ENCODE measurements around the gene FOXO1. TPM values are rescaled to one million over a fixed set of nuclear protein-coding genes. Genes with fewer than 3 reads are reported as not detected.

Gene FOXO1
- total RNA-seq, 1 donor from 2014 or later = 65.8 TPM

DNA sequence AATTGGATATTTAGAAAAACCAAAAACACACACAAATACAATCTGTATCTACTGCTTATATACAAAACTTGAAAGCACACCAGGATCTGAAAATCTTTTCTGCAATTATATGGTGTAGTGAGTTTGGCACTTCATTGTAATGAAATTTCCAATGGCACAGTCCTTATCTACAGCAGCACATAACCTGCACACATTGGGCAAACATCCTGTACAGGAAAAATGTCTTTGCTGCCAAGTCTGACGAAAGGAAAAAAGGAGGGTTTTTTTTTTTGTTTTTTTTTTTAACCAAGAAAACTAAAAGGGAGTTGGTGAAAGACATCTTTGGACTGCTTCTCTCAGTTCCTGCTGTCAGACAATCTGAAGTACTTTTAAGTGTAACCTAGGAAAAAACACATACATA, 107.8 kb downstream of the FOXO1 start:
- TF ChIP-seq, protein P1, sequence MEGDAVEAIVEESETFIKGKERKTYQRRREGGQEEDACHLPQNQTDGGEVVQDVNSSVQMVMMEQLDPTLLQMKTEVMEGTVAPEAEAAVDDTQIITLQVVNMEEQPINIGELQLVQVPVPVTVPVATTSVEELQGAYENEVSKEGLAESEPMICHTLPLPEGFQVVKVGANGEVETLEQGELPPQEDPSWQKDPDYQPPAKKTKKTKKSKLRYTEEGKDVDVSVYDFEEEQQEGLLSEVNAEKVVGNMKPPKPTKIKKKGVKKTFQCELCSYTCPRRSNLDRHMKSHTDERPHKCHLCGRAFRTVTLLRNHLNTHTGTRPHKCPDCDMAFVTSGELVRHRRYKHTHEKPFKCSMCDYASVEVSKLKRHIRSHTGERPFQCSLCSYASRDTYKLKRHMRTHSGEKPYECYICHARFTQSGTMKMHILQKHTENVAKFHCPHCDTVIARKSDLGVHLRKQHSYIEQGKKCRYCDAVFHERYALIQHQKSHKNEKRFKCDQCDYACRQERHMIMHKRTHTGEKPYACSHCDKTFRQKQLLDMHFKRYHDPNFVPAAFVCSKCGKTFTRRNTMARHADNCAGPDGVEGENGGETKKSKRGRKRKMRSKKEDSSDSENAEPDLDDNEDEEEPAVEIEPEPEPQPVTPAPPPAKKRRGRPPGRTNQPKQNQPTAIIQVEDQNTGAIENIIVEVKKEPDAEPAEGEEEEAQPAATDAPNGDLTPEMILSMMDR (IDR thresholded peaks at IDR 0.05; ENCODE audit: unreplicated experiment) = no peak
- peak overlapping the region; percentile 92 for H3K27ac Mint-ChIP-seq (ENCODE audit: unreplicated experiment)
- peaks cover 40% of the 10 kb centered on the region for H3K36me3 Mint-ChIP-seq (ENCODE audit: low read depth, unreplicated experiment)
- H3K4me3 Mint-ChIP-seq (ENCODE audit: unreplicated experiment) = peak overlapping the region; percentile 24
- no peak for DNase-seq (ENCODE audit: low spot score)
- no peaks in the 10 kb centered on the region for H3K9me3 Mint-ChIP-seq (ENCODE audit: unreplicated experiment)
- peaks cover 71% of the 10 kb centered on the region for H3K4me1 Mint-ChIP-seq (ENCODE audit: unreplicated experiment)
- peaks cover 10% of the 10 kb centered on the region for H3K27me3 Mint-ChIP-seq (ENCODE audit: unreplicated experiment)

DNA sequence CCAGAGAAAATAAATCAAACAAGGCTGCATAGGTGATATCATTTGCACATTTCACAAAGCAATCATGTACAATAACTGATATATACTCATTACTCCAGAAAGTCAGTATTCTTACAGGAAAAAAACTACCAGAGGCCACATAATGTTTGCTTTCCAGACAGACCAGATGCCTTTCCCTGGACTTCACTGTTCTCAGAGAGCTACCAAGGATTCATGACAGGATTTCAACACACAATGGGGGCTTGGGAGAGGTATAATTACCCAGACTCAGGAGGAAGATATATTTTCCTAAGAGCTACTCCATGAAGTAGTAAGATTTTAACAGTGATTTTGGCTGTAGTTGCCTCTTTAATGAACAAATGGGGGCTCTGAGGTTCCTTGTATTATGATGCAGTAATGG, 110.0 kb downstream of the FOXO1 start:
- DNase-seq (ENCODE audit: low spot score) = no peak
- Mint-ChIP-seq H3K4me1 (ENCODE audit: unreplicated experiment) (peaks cover 75% of the 10 kb centered on the region), H3K36me3 (ENCODE audit: low read depth, unreplicated experiment) (peaks cover 44% of the 10 kb centered on the region), H3K27me3 (ENCODE audit: unreplicated experiment) (peaks cover 13% of the 10 kb centered on the region), H3K27ac (ENCODE audit: unreplicated experiment) (no peak overlapping the region), H3K4me3 (ENCODE audit: unreplicated experiment) (no peak overlapping the region), H3K9me3 (ENCODE audit: unreplicated experiment) (no peaks in the 10 kb centered on the region)
- TF ChIP-seq, protein P1 (IDR thresholded peaks at IDR 0.05; ENCODE audit: unreplicated experiment) = no peak

DNA sequence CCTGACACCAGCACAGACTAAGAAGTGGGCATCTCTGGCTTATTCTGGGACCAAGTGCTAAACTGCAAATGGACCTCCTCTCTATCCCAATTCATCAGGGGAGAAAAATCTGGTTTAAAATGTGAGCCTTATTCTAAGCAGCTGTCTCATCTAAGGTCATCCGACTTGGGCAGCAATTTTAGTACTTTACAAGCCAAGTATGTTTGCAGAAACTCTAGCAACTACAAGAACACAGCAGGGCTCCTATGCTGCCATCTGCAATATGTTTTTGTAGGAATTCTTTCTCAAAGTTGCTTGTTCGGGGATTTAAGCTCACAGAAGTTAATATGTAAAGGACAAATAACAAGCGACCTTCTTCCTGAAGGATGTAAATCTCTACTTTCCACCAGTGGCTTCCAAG, 113.1 kb downstream of the FOXO1 start:
- Mint-ChIP-seq H3K36me3 (ENCODE audit: low read depth, unreplicated experiment) (peaks cover 22% of the 10 kb centered on the region), H3K4me1 (ENCODE audit: unreplicated experiment) (peaks cover 51% of the 10 kb centered on the region), H3K27me3 (ENCODE audit: unreplicated experiment) (peaks cover 10% of the 10 kb centered on the region), H3K27ac (ENCODE audit: unreplicated experiment) (peak overlapping the region; percentile 27), H3K4me3 (ENCODE audit: unreplicated experiment) (no peak overlapping the region), H3K9me3 (ENCODE audit: unreplicated experiment) (no peaks in the 10 kb centered on the region)
- TF ChIP-seq, protein P1 (IDR thresholded peaks at IDR 0.05; ENCODE audit: unreplicated experiment) = no peak
- DNase-seq (ENCODE audit: low spot score) = no peak

DNA sequence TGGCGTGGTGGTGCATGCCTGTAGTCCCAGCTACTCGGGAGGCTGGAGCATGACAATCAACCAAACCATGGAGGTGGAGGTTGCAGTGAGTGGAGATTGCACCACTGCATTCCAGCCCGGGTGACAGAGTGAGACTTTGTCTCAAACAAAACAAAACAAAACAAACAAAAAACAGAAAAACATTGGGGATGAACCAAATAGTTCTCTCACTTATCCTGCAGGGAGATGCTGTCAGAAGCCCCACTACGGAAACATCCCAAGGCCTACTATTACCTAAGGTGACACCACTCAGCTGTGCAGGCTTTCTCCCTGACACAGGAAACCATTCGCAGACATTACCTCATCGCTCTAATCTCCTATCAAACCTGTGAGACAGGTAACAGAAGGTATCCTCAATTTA, 113.5 kb downstream of the FOXO1 start:
- Mint-ChIP-seq H3K4me3 (ENCODE audit: unreplicated experiment) (no peak overlapping the region), H3K4me1 (ENCODE audit: unreplicated experiment) (peaks cover 51% of the 10 kb centered on the region), H3K27me3 (ENCODE audit: unreplicated experiment) (peaks cover 10% of the 10 kb centered on the region), H3K27ac (ENCODE audit: unreplicated experiment) (no peak overlapping the region), H3K36me3 (ENCODE audit: low read depth, unreplicated experiment) (peaks cover 22% of the 10 kb centered on the region), H3K9me3 (ENCODE audit: unreplicated experiment) (no peaks in the 10 kb centered on the region)
- no peak for DNase-seq (ENCODE audit: low spot score)
- TF ChIP-seq, protein P1 (IDR thresholded peaks at IDR 0.05; ENCODE audit: unreplicated experiment) = no peak

DNA sequence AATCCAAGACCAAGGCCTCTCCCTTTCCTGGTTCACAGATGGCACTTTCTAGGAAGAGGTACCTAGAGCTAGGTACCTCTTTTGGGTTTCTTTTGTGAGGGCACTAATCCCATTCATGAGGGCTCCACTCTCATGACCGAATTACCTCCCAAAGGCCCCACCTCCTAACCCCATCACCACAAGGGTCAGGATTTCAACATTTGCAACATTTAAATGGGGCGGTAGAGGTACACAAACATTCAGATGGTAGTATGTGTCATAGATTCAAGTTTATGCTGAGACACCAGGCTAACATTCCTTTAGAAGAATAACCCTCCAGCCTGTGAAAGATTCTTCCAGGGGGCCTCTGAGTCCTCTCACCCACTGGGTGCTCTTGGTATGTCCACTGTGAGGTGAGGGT, 116.3 kb downstream of the FOXO1 start:
- TF ChIP-seq, protein P1 (IDR thresholded peaks at IDR 0.05; ENCODE audit: unreplicated experiment) = no peak
- H3K27me3 Mint-ChIP-seq (ENCODE audit: unreplicated experiment) = peaks cover 9% of the 10 kb centered on the region
- no peak overlapping the region for H3K4me3 Mint-ChIP-seq (ENCODE audit: unreplicated experiment)
- H3K4me1 Mint-ChIP-seq (ENCODE audit: unreplicated experiment) = peaks cover 39% of the 10 kb centered on the region
- peaks cover 18% of the 10 kb centered on the region for H3K36me3 Mint-ChIP-seq (ENCODE audit: low read depth, unreplicated experiment)
- no peak overlapping the region for H3K27ac Mint-ChIP-seq (ENCODE audit: unreplicated experiment)
- DNase-seq (ENCODE audit: low spot score) = no peak
- no peaks in the 10 kb centered on the region for H3K9me3 Mint-ChIP-seq (ENCODE audit: unreplicated experiment)
